Measurements from ENCODE around the gene PRKG1.

DNA sequence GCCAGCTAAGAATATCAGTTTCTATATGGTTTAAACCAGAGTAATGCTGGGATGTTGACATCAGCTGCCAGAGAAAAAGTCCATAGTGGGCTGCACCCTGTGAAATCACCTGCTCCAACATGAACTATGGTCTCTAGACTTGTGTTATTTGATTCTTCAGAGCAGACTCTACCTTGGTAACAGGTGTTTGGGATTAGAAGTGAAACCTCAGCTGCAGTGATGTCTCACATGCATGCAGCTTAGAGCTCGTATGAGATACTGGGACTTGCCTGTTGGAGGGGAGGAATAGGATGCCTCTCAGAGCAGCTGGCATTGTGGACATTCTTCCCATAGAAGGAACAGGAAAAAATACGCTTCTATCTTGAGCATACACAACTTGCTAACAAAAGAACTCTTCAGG is 912.2 kb downstream of the PRKG1 start:
- TF ChIP-seq POLR2A (IDR thresholded peaks at IDR 0.05; ENCODE audit: low read depth) (no peak), POLR2AphosphoS5 (IDR thresholded peaks at IDR 0.05) (no peak)
- TF ChIP-seq, protein P1, sequence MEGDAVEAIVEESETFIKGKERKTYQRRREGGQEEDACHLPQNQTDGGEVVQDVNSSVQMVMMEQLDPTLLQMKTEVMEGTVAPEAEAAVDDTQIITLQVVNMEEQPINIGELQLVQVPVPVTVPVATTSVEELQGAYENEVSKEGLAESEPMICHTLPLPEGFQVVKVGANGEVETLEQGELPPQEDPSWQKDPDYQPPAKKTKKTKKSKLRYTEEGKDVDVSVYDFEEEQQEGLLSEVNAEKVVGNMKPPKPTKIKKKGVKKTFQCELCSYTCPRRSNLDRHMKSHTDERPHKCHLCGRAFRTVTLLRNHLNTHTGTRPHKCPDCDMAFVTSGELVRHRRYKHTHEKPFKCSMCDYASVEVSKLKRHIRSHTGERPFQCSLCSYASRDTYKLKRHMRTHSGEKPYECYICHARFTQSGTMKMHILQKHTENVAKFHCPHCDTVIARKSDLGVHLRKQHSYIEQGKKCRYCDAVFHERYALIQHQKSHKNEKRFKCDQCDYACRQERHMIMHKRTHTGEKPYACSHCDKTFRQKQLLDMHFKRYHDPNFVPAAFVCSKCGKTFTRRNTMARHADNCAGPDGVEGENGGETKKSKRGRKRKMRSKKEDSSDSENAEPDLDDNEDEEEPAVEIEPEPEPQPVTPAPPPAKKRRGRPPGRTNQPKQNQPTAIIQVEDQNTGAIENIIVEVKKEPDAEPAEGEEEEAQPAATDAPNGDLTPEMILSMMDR (IDR thresholded peaks at IDR 0.05) = no peak

Measured in esophagus muscularis mucosa (tissue), 3 donors.